Cardiac septum (tissue), 1 donor: ENCODE measurements around the gene RPL27. TPM values are rescaled to one million over a fixed set of nuclear protein-coding genes. Genes with fewer than 3 reads are reported as not detected.

Source experiments
- DNase-seq: peaks from one replicate; pipeline ENCODE4 v3.0.0-alpha.2; 2020; ENCODE audit warnings: low spot score
- intact Hi-C: fragments of 100-400 bp; cut with DNase I; formaldehyde crosslinking; loops from one replicate; pipeline ENCODE4 v1.14.0; 2022
- total RNA-seq: library from RNA; stranded (reverse); fragmentation: NEBNext Ultra II Directional; extraction: Animal tissue kit (Norgen Biotek cat#: 25700); gene quantifications from one replicate; pipeline ENCODE4 v1.2.1, GENCODE V29; 2021
- donor health status: DM: no; HTN: no; CAD: no.

The RPL27 gene
- total RNA-seq, 1 donor from 2014 or later, result 536 TPM

GRCh38 chr17:43018008-43018853 is 20.0 kb downstream of the RPL27 start:
- DNase-seq, result no peak
- intact Hi-C loops, result no loop called here

GRCh38 chr17:43018932-43019331 is 20.7 kb downstream of the RPL27 start:
- intact Hi-C loops, result no loop called here
- DNase-seq, result no peak

- no peak for DNase-seq
- intact Hi-C loops, result no loop called here
Measured at GRCh38 chr17:43019418-43019817, 21.2 kb downstream of the RPL27 start.

- DNase-seq, result no peak
- intact Hi-C loops, result loop anchor here (5.0 to 10.0 kb wide), 2 partner anchors 152 to 315 kb away; partner anchors contain the start of gene NBR1
Measured at GRCh38 chr17:43020030-43020621, 21.9 kb downstream of the RPL27 start.

GRCh38 chr17:43020789-43021740 is 22.8 kb downstream of the RPL27 start:
- DNase-seq, result peak; percentile 86
- intact Hi-C loops, result loop anchor here (5.0 to 10.0 kb wide), 2 partner anchors 151 to 314 kb away; partner anchors contain the start of gene NBR1

- DNase-seq, result peak; percentile 94
- intact Hi-C loops, result loop anchor here (5.0 to 10.0 kb wide), 2 partner anchors 150 to 313 kb away; partner anchors contain the start of gene NBR1
Measured at GRCh38 chr17:43021741-43022512, 23.7 kb downstream of the RPL27 start, which contains the start of gene VAT1. VAT1 (minus strand) TSS chr17:43022385; CDS start chr17:43022322, 63 bp downstream.

GRCh38 chr17:43024407-43025289 is 26.4 kb downstream of the RPL27 start, which contains the start of gene RND2:
RND2 (plus strand) TSS chr17:43025231; CDS start chr17:43025348, 117 bp downstream.
- intact Hi-C loops, result loop anchor here (1.0 to 10.0 kb wide), 3 partner anchors 101 to 310 kb away; partner anchors contain the start of genes BRCA1 and NBR1
- peak; percentile 89 for DNase-seq

- DNase-seq, result no peak
- intact Hi-C loops, result loop anchor here (10.0 kb wide), 1 partner anchor 310 kb away; no protein-coding TSS in a partner anchor
Measured at GRCh38 chr17:43025290-43025657, 27.1 kb downstream of the RPL27 start.

GRCh38 chr17:43025766-43026537 is 27.7 kb downstream of the RPL27 start:
- no peak for DNase-seq
- intact Hi-C loops, result loop anchor here (10.0 kb wide), 1 partner anchor 309 kb away; no protein-coding TSS in a partner anchor

GRCh38 chr17:43026595-43026994 is 28.4 kb downstream of the RPL27 start:
- no peak for DNase-seq
- intact Hi-C loops, result loop anchor here (10.0 kb wide), 1 partner anchor 308 kb away; no protein-coding TSS in a partner anchor

- no peak for DNase-seq
- intact Hi-C loops, result loop anchor here (10.0 kb wide), 1 partner anchor 307 kb away; no protein-coding TSS in a partner anchor
Measured at GRCh38 chr17:43027091-43028032, 29.1 kb downstream of the RPL27 start.

GRCh38 chr17:43028221-43028861 is 30.1 kb downstream of the RPL27 start:
- intact Hi-C loops, result loop anchor here (10.0 kb wide), 1 partner anchor 306 kb away; no protein-coding TSS in a partner anchor
- no peak for DNase-seq

GRCh38 chr17:43030137-43030767 is 32.0 kb downstream of the RPL27 start:
- DNase-seq, result no peak
- intact Hi-C loops, result no loop called here

- intact Hi-C loops, result no loop called here
Measured at GRCh38 chr17:43031666-43032065, 33.4 kb downstream of the RPL27 start.

More at GRCh38 chr17:43031666-43032065, 33.4 kb downstream of the RPL27 start:
- no peak for DNase-seq
